Osteocyte (in vitro differentiated cells): ENCODE results near the gene ATP11C. TPM values are rescaled to one million over a fixed set of nuclear protein-coding genes. Genes with fewer than 3 reads are reported as not detected.

Source experiments
- DNase-seq: peaks from one replicate; pipeline ENCODE4 v3.0.0; 2021; ENCODE audit warnings: mixed read lengths; ENCODE audit not compliant: unreplicated experiment; ENCODE audit errors: extremely low spot score
- H3K27ac Mint-ChIP-seq: one replicate; pipeline ENCODE4 v1.8.0; 2021; ENCODE audit warnings: mild to moderate bottlenecking, mixed read lengths; ENCODE audit not compliant: unreplicated experiment
- H3K27me3 Mint-ChIP-seq: one replicate; pipeline ENCODE4 v1.8.0; 2021; ENCODE audit warnings: mixed read lengths; ENCODE audit not compliant: unreplicated experiment
- H3K36me3 Mint-ChIP-seq: one replicate; pipeline ENCODE4 v1.8.0; 2021; ENCODE audit warnings: mixed read lengths; ENCODE audit not compliant: unreplicated experiment
- H3K4me1 Mint-ChIP-seq: one replicate; pipeline ENCODE4 v1.8.0; 2021; ENCODE audit warnings: mixed read lengths; ENCODE audit not compliant: unreplicated experiment
- H3K4me3 Mint-ChIP-seq: one replicate; pipeline ENCODE4 v1.8.0; 2021; ENCODE audit warnings: mild to moderate bottlenecking, moderate library complexity, mixed read lengths; ENCODE audit not compliant: unreplicated experiment
- H3K9me3 Mint-ChIP-seq: one replicate; pipeline ENCODE4 v1.8.0; 2021; ENCODE audit warnings: mixed read lengths; ENCODE audit not compliant: unreplicated experiment
- CTCF ChIP-seq: fragments of 200-600 bp; sonication (generic); IDR thresholded peaks from 2 replicates; pipeline ENCODE4 v1.5.0; 2021; ENCODE audit warnings: antibody characterized with exemption, mild to moderate bottlenecking, moderate library complexity
- total RNA-seq: library from RNA; stranded (reverse); gene quantifications from 2 replicates; pipeline ENCODE4 v1.2.1, GENCODE V29; 2021

Gene ATP11C
- total RNA-seq, 1 donor from 2014 or later = 24.1 TPM

- H3K27ac Mint-ChIP-seq = peak overlapping the region; percentile 83
Measured at GRCh38 chrX:139932073-139932900, 566 bp downstream of the ATP11C start.

GRCh38 chrX:139931646-139932072 is 1.2 kb downstream of the ATP11C start:
- peak overlapping the region; percentile 66 for H3K27ac Mint-ChIP-seq

More at GRCh38 chrX:139932073-139932900, 566 bp downstream of the ATP11C start:
- Mint-ChIP-seq H3K36me3 (no peaks in the 10 kb centered on the region), H3K27me3 (no peaks in the 10 kb centered on the region), H3K9me3 (peaks cover 5% of the 10 kb centered on the region), H3K4me3 (peak overlapping the region; percentile 81), H3K4me1 (peaks cover 26% of the 10 kb centered on the region)
- peak; percentile 10 for TF ChIP-seq CTCF
- peak; percentile 87 for DNase-seq

GRCh38 chrX:139930916-139931645 is 1.8 kb downstream of the ATP11C start:
- DNase-seq = no peak

More at GRCh38 chrX:139931646-139932072, 1.2 kb downstream of the ATP11C start:
- TF ChIP-seq CTCF = no peak
- H3K4me1 Mint-ChIP-seq = peaks cover 31% of the 10 kb centered on the region
- peak overlapping the region; percentile 78 for H3K4me3 Mint-ChIP-seq
- no peaks in the 10 kb centered on the region for H3K9me3 Mint-ChIP-seq
- H3K27me3 Mint-ChIP-seq = no peaks in the 10 kb centered on the region
- H3K36me3 Mint-ChIP-seq = no peaks in the 10 kb centered on the region
- DNase-seq = no peak

GRCh38 chrX:139930401-139930800 is 2.5 kb downstream of the ATP11C start:
- H3K27ac Mint-ChIP-seq = no peak overlapping the region

More at GRCh38 chrX:139930916-139931645, 1.8 kb downstream of the ATP11C start:
- Mint-ChIP-seq H3K36me3 (no peaks in the 10 kb centered on the region), H3K4me1 (peaks cover 37% of the 10 kb centered on the region), H3K9me3 (no peaks in the 10 kb centered on the region), H3K27me3 (no peaks in the 10 kb centered on the region), H3K27ac (peak overlapping the region; percentile 66), H3K4me3 (peak overlapping the region; percentile 78)
- TF ChIP-seq CTCF = no peak

More at GRCh38 chrX:139930401-139930800, 2.5 kb downstream of the ATP11C start:
- TF ChIP-seq CTCF = no peak
- Mint-ChIP-seq H3K4me3 (peak overlapping the region; percentile 78), H3K36me3 (no peaks in the 10 kb centered on the region), H3K9me3 (peaks cover 4% of the 10 kb centered on the region), H3K27me3 (no peaks in the 10 kb centered on the region), H3K4me1 (peaks cover 42% of the 10 kb centered on the region)
- no peak for DNase-seq
